SK-N-SH (cell line): ENCODE results near the gene EFCAB7. TPM values are rescaled to one million over a fixed set of nuclear protein-coding genes. Genes with fewer than 3 reads are reported as not detected.

Experiments used
- CTCF ChIA-PET: fragments of 300-600, 350-600 bp; formaldehyde crosslinking; extraction: SDS; loops from one replicate; lab custom pipeline; 2021; lab: Yijun Ruan, JAX
- POLR2A ChIA-PET: fragments of 350-600 bp; sonication (Branson Sonifier 250); formaldehyde crosslinking; extraction: SDS; loops from one replicate; lab custom pipeline; 2020; ENCODE audit warnings: antibody characterized with exemption, inconsistent platforms; lab: Yijun Ruan, JAX
- DNase-seq: peaks from one replicate; pipeline ENCODE4 v3.0.0; 2012
- H2AFZ ChIP-seq: fragments of 200-600 bp; sonication (generic); 2 replicates; pipeline ENCODE4 v1.8.1; 2016; ENCODE audit warnings: antibody characterized with exemption, mild to moderate bottlenecking, low read depth
- H3F3A ChIP-seq: fragments of 200-600 bp; sonication (generic); replicated peaks from 2 replicates; pipeline ENCODE3; 2016; ENCODE audit warnings: antibody characterized with exemption, mild to moderate bottlenecking; ENCODE audit not compliant: insufficient read depth
- H3K27ac ChIP-seq, 2 experiments: fragments of 200-500 bp in 1 of 2; fragments of 200-600 bp in 1 of 2; sonication (Bioruptor generic) in 1 of 2; sonication (generic), shearing (Covaris generic) in 1 of 2; 2 replicates each; pipeline versions ENCODE4 v1.5.1 to v1.6.1; 2014 to 2016; ENCODE audit warnings: low read depth in 2 of 2, inconsistent platforms in 1 of 2, low read length in 1 of 2, mild to moderate bottlenecking in 1 of 2, mixed read lengths in 1 of 2
- H3K27me3 ChIP-seq: fragments of 200-600 bp; sonication (generic), shearing (Covaris generic); 2 replicates; pipeline ENCODE4 v1.6.1; 2016; ENCODE audit warnings: mixed run types; ENCODE audit not compliant: insufficient read depth
- H3K36me3 ChIP-seq, 2 experiments: fragments of 200-500 bp in 1 of 2; fragments of 200-600 bp in 1 of 2; sonication (Bioruptor generic) in 1 of 2; sonication (generic) in 1 of 2; replicated peaks in 1 of 2; 2 replicates each; pipeline versions ENCODE3 to v1.5.1; 2014 to 2016; ENCODE audit warnings: low read length in 1 of 2, mild to moderate bottlenecking in 1 of 2; ENCODE audit not compliant: insufficient read depth in 2 of 2, control insufficient read depth in 1 of 2
- H3K4me1 ChIP-seq, 2 experiments: fragments of 200-500 bp in 1 of 2; fragments of 200-600 bp in 1 of 2; sonication (Bioruptor generic) in 1 of 2; sonication (generic), shearing (Covaris generic) in 1 of 2; 2 replicates each; pipeline versions ENCODE4 v1.5.1 to v1.6.1; 2014 to 2016; ENCODE audit warnings: low read depth in 1 of 2, low read length in 1 of 2, mixed run types in 1 of 2; ENCODE audit not compliant: insufficient read depth in 2 of 2, control insufficient read depth in 1 of 2
- H3K4me2 ChIP-seq: fragments of 200-600 bp; sonication (generic), shearing (Covaris generic); 2 replicates; pipeline ENCODE4 v1.6.1; 2017; ENCODE audit warnings: mixed run types
- H3K4me3 ChIP-seq, 2 experiments: fragments of 200-500 bp in 1 of 2; fragments of 200-600 bp in 1 of 2; sonication (Bioruptor generic) in 1 of 2; sonication (generic), shearing (Covaris generic) in 1 of 2; 2 replicates each; pipeline versions ENCODE4 v1.5.1 to v1.8.1; 2014 to 2016; ENCODE audit warnings: low read depth in 2 of 2, inconsistent platforms in 1 of 2, low read length in 1 of 2, mild to moderate bottlenecking in 1 of 2, mixed read lengths in 1 of 2, moderate library complexity in 1 of 2
- H3K79me2 ChIP-seq: fragments of 200-600 bp; sonication (generic); 2 replicates; pipeline ENCODE4 v1.8.1; 2017; ENCODE audit warnings: mild to moderate bottlenecking; ENCODE audit not compliant: insufficient read depth
- H3K9ac ChIP-seq: fragments of 200-600 bp; sonication (generic); 2 replicates; pipeline ENCODE4 v1.6.1; 2017; ENCODE audit warnings: mixed run types
- H3K9me2 ChIP-seq: fragments of 200-600 bp; sonication (generic); 2 replicates; pipeline ENCODE4 v1.6.1; 2017; ENCODE audit warnings: mixed run types
- H3K9me3 ChIP-seq: fragments of 200-600 bp; sonication (generic); 2 replicates; pipeline ENCODE4 v1.6.1; 2017; ENCODE audit warnings: mixed run types, mild to moderate bottlenecking, moderate library complexity
- H4K20me1 ChIP-seq: fragments of 200-600 bp; sonication (generic); 2 replicates; pipeline ENCODE4 v1.6.1; 2017; ENCODE audit warnings: mild to moderate bottlenecking, mixed run types; ENCODE audit not compliant: insufficient read depth
- CHD2 ChIP-seq: fragments of 150-350 bp; IDR thresholded peaks from 2 replicates; pipeline ENCODE4 v1.6.1; 2018; ENCODE audit warnings: low read length; ENCODE audit not compliant: partially characterized antibody
- CTCF ChIP-seq: fragments of 200-600 bp; sonication (generic); IDR thresholded peaks from 2 replicates; pipeline ENCODE4 v1.6.1; 2017; ENCODE audit warnings: antibody characterized with exemption, mild to moderate bottlenecking, moderate library complexity
- EP300 ChIP-seq, 2 experiments: IDR thresholded peaks; 2 replicates each; pipeline versions ENCODE4 v1.4.0 to v1.6.1; 2012; ENCODE audit warnings: borderline replicate concordance in 1 of 2, low read depth in 1 of 2, low read length in 1 of 2
- EZH2phosphoT487 ChIP-seq: fragments of 200-600 bp; sonication (generic); IDR thresholded peaks from 2 replicates; pipeline ENCODE4 v1.6.1; 2017; ENCODE audit warnings: low read depth, mixed run types, mild to moderate bottlenecking, antibody characterized with exemption, moderate library complexity, borderline replicate concordance
- FOSL2 ChIP-seq: IDR thresholded peaks from 2 replicates; pipeline ENCODE4 v1.4.0; 2012; ENCODE audit warnings: low read depth, mild to moderate bottlenecking, moderate library complexity, borderline replicate concordance
- FOXJ3 ChIP-seq: sonication (generic); formaldehyde crosslinking; IDR thresholded peaks from 2 replicates; pipeline ENCODE4 v1.5.1; 2020; ENCODE audit warnings: mild to moderate bottlenecking, missing genetic modification reagents
- GABPA ChIP-seq: IDR thresholded peaks from 2 replicates; pipeline ENCODE4 v1.4.0; 2012; ENCODE audit warnings: low read depth, mild to moderate bottlenecking
- IRF3 ChIP-seq: fragments of 150-350 bp; IDR thresholded peaks from 2 replicates; pipeline ENCODE4 v1.6.1; 2016; ENCODE audit warnings: mild to moderate bottlenecking, low read depth, low read length
- JUND ChIP-seq: IDR thresholded peaks from 2 replicates; pipeline ENCODE4 v1.4.0; 2012
- MEF2A ChIP-seq: IDR thresholded peaks from 2 replicates; pipeline ENCODE4 v1.4.0; 2012; ENCODE audit warnings: low read depth, borderline replicate concordance
- MXI1 ChIP-seq: IDR thresholded peaks from 2 replicates; pipeline ENCODE4 v1.6.1; 2012; ENCODE audit warnings: mild to moderate bottlenecking, low read depth, low read length, improper control_type of control experiment
- PBX3 ChIP-seq: IDR thresholded peaks from 2 replicates; pipeline ENCODE4; 2012
- RAD21 ChIP-seq: IDR thresholded peaks from 2 replicates; pipeline ENCODE4 v1.6.1; 2012; ENCODE audit warnings: mild to moderate bottlenecking, low read length
- RCOR1 ChIP-seq: fragments of 150-350 bp; IDR thresholded peaks from 2 replicates; pipeline ENCODE4 v1.6.1; 2017; ENCODE audit warnings: antibody characterized with exemption, low read length
- RFX5 ChIP-seq: IDR thresholded peaks from 2 replicates; pipeline ENCODE4 v1.6.1; 2012; ENCODE audit warnings: mild to moderate bottlenecking, improper control_type of control experiment, low read length
- SIN3A ChIP-seq: IDR thresholded peaks from 2 replicates; pipeline ENCODE4 v1.6.1; 2012; ENCODE audit warnings: low read depth, mild to moderate bottlenecking, low read length, moderate library complexity, borderline replicate concordance
- SMC3 ChIP-seq: IDR thresholded peaks from 2 replicates; pipeline ENCODE4 v1.6.1; 2012; ENCODE audit warnings: low read depth, low read length, improper control_type of control experiment
- TAF1 ChIP-seq: IDR thresholded peaks from 2 replicates; pipeline ENCODE4 v1.6.1; 2012; ENCODE audit warnings: low read depth, mild to moderate bottlenecking, low read length, moderate library complexity, borderline replicate concordance
- TCF12 ChIP-seq: IDR thresholded peaks from 2 replicates; pipeline ENCODE4 v1.4.0; 2012
- TEAD4 ChIP-seq: IDR thresholded peaks from 2 replicates; pipeline ENCODE4 v1.4.0; 2012; ENCODE audit warnings: mild to moderate bottlenecking, borderline replicate concordance; ENCODE audit not compliant: insufficient read depth
- USF2 ChIP-seq: fragments of 150-350 bp; IDR thresholded peaks from 2 replicates; pipeline ENCODE4 v1.6.1; 2017; ENCODE audit warnings: antibody characterized with exemption, low read length, low read depth, borderline replicate concordance
- YY1 ChIP-seq: IDR thresholded peaks from 2 replicates; pipeline ENCODE4 v1.4.0; 2012; ENCODE audit warnings: low read depth, mild to moderate bottlenecking
- WGBS: methylation state at CpG from one replicate; pipeline ENCODE4 v1.1.6; 2017; ENCODE audit warnings: low lambda C conversion rate; 5-methylcytosine and 5-hydroxymethylcytosine counted together
- polyA plus RNA-seq, 3 experiments: library from polyadenylated mRNA; depleted of rRNA; stranded (reverse); fragments of >200 nt; gene quantifications; 2 replicates each; pipeline ENCODE4 v1.2.3, GENCODE V29; 2012

The EFCAB7 gene
- polyA plus RNA-seq, 1 of the 3 experiments (the other 2 are of a cell fraction) = 2.4 TPM

GRCh38 chr1:63612971-63613370 is 89.6 kb downstream of the EFCAB7 start:
- Histone ChIP-seq H3K9ac (no peak overlapping the region), H3K27ac (no peak overlapping the region), H4K20me1 (no peaks in the 10 kb centered on the region), H2AFZ (no peak overlapping the region), H3K79me2 (no peaks in the 10 kb centered on the region; the same call in 1 of the 2 replicates), H3K4me3 (no peak overlapping the region), H3K4me2 (no peak overlapping the region), H3F3A (no peaks in the 10 kb centered on the region), H3K9me3 (no peaks in the 10 kb centered on the region), H3K9me2 (no peaks in the 10 kb centered on the region), H3K27me3 (no peaks in the 10 kb centered on the region), H3K4me1 (peaks cover 0 to 4% of the 10 kb centered on the region in 2 experiments; a peak in 3 of 4 replicates), H3K36me3 (no peaks in the 10 kb centered on the region)
- CTCF ChIA-PET = interaction anchor here (0.6 to 2.6 kb wide), 3 partner anchors 54 to 642 kb away, joined by 3 to 9 read pairs (median 3); no protein-coding TSS in a partner anchor
- TF ChIP-seq EZH2phosphoT487 (no peak), MEF2A (no peak), FOXJ3 (CRISPR knock-in tag) (no peak), RCOR1 (no peak), USF2 (no peak), TAF1 (no peak), MXI1 (no peak), PBX3 (no peak), TEAD4 (no peak), RFX5 (no peak)
- POLR2A ChIA-PET = no interaction called here
- DNase-seq = no peak

GRCh38 chr1:63615768-63616420 is 92.6 kb downstream of the EFCAB7 start:
- Histone ChIP-seq H4K20me1 (no peaks in the 10 kb centered on the region), H3K4me3 (no peak overlapping the region), H3F3A (no peaks in the 10 kb centered on the region), H3K9ac (no peak overlapping the region), H3K79me2 (no peaks in the 10 kb centered on the region), H3K9me3 (no peaks in the 10 kb centered on the region), H2AFZ (no peak overlapping the region), H3K27ac (no peak overlapping the region), H3K4me2 (no peak overlapping the region), H3K4me1 (peaks cover 0 to 5% of the 10 kb centered on the region in 2 experiments; a peak in 3 of 4 replicates), H3K27me3 (no peaks in the 10 kb centered on the region), H3K9me2 (no peaks in the 10 kb centered on the region), H3K36me3 (no peaks in the 10 kb centered on the region)
- POLR2A ChIA-PET = no interaction called here
- WGBS = 36% methylated on average over 6 of the region's 6 CpGs
- CTCF ChIA-PET = interaction anchor here (0.7 to 3.4 kb wide), 15 partner anchors 8 to 631 kb away, joined by 3 to 27 read pairs (median 3); no protein-coding TSS in a partner anchor
- DNase-seq = peak; percentile 55
- TF ChIP-seq YY1 (no peak), FOSL2 (no peak), MXI1 (no peak), EP300 (IDR thresholded peaks at IDR 0.05; ENCODE audit: borderline replicate concordance in 1 of 2, low read depth in 1 of 2, low read length in 1 of 2) (no peak), TCF12 (no peak), RFX5 (no peak), IRF3 (no peak), JUND (no peak), FOXJ3 (CRISPR knock-in tag) (no peak), RAD21 (peak; percentile 90), CTCF (peak; percentile 77), SIN3A (no peak), GABPA (no peak), TAF1 (no peak), PBX3 (no peak), SMC3 (peak; percentile 73), CHD2 (peak; percentile 11)
